Vagina (tissue), 2 donors: ENCODE data around the gene CCDC197.

Experiments
- POLR2A ChIP-seq, 2 donors: fragments of 450-650 bp; IDR thresholded peaks; one replicate each; pipeline ENCODE4 v1.6.1; 2017; ENCODE audit warnings: antibody characterized with exemption in 2 of 2, mild to moderate bottlenecking in 2 of 2, moderate library complexity in 2 of 2
- TF ChIP-seq, protein P1 (sequence below), 3 experiments: fragments of 450-650 bp in 2 of 3; fragments of 200-600 bp in 1 of 3; sonication (generic) in 1 of 3; IDR thresholded peaks; one replicate each; pipeline ENCODE4 v1.5.1; 2017 to 2019; ENCODE audit warnings: antibody characterized with exemption in 3 of 3, mild to moderate bottlenecking in 2 of 3, moderate library complexity in 2 of 3

DNA sequence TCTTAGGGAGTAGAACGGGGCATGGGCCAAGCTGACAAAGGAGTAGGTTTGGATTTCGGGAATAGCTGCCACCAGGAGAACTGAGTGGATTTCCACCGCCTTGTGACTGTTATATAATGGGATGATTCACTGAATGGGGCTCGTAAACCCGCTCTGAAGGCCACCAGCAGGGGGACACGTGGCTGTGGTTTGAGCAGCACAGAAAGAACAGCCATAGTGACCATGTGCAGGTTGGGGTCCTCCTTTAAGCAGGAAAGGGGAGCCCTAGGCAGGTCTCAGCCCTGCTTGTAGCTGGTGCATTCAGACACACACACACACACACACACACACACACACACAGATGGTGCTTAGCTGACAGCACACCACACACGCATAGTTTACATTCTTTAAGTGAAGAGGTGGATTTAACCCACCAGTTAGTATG, 12.1 kb upstream of the CCDC197 start:
- TF ChIP-seq, protein P1, sequence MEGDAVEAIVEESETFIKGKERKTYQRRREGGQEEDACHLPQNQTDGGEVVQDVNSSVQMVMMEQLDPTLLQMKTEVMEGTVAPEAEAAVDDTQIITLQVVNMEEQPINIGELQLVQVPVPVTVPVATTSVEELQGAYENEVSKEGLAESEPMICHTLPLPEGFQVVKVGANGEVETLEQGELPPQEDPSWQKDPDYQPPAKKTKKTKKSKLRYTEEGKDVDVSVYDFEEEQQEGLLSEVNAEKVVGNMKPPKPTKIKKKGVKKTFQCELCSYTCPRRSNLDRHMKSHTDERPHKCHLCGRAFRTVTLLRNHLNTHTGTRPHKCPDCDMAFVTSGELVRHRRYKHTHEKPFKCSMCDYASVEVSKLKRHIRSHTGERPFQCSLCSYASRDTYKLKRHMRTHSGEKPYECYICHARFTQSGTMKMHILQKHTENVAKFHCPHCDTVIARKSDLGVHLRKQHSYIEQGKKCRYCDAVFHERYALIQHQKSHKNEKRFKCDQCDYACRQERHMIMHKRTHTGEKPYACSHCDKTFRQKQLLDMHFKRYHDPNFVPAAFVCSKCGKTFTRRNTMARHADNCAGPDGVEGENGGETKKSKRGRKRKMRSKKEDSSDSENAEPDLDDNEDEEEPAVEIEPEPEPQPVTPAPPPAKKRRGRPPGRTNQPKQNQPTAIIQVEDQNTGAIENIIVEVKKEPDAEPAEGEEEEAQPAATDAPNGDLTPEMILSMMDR (IDR thresholded peaks at IDR 0.05), result peak in 1 of 3 experiments; percentile 45
- TF ChIP-seq POLR2A (IDR thresholded peaks at IDR 0.05), result no peak
